Liver (tissue), 9 donors: ENCODE data around the gene RASSF3. TPM values are rescaled to one million over a fixed set of nuclear protein-coding genes. Genes with fewer than 3 reads are reported as not detected.

Source experiments
- DNase-seq: peaks from one replicate; pipeline ENCODE4 v3.0.0-alpha.2; 2017; ENCODE audit warnings: low spot score
- H3K27ac ChIP-seq, 2 donors: one replicate each; pipeline ENCODE4 v1.7.0; 2013; ENCODE audit warnings: inconsistent platforms in 2 of 2, low read length in 2 of 2, control low read depth in 1 of 2, low read depth in 1 of 2, mild to moderate bottlenecking in 1 of 2
- H3K27me3 ChIP-seq, 4 donors: one replicate each; pipeline versions ENCODE4 v1.6.1 to v1.7.0; 2013; ENCODE audit warnings: low read length in 3 of 4, inconsistent platforms in 1 of 4, mild to moderate bottlenecking in 1 of 4, moderate library complexity in 1 of 4; ENCODE audit not compliant: control insufficient read depth in 4 of 4, insufficient read depth in 4 of 4
- H3K36me3 ChIP-seq, 4 donors: one replicate each; pipeline versions ENCODE4 v1.6.1 to v1.7.0; 2013; ENCODE audit warnings: low read length in 3 of 4, mild to moderate bottlenecking in 3 of 4, low read depth in 1 of 4, moderate library complexity in 1 of 4; ENCODE audit not compliant: control insufficient read depth in 4 of 4, insufficient read depth in 3 of 4
- H3K4me1 ChIP-seq, 4 donors: one replicate each; pipeline versions ENCODE4 v1.6.1 to v1.7.0; 2013; ENCODE audit warnings: low read length in 3 of 4, mild to moderate bottlenecking in 3 of 4, moderate library complexity in 1 of 4; ENCODE audit not compliant: control insufficient read depth in 4 of 4, insufficient read depth in 4 of 4
- H3K4me3 ChIP-seq, 3 donors: one replicate each; pipeline versions ENCODE4 v1.6.1 to v1.7.0; 2013; ENCODE audit warnings: low read length in 3 of 3, control low read depth in 1 of 3, low read depth in 1 of 3, mild to moderate bottlenecking in 1 of 3
- H3K9ac ChIP-seq, 2 donors: one replicate each; pipeline ENCODE4 v1.7.0; 2013; ENCODE audit warnings: low read length in 2 of 2, mild to moderate bottlenecking in 2 of 2, moderate library complexity in 2 of 2, control low read depth in 1 of 2, low read depth in 1 of 2
- H3K9me3 ChIP-seq, 4 donors: one replicate each; pipeline versions ENCODE4 v1.6.1 to v1.7.0; 2013; ENCODE audit warnings: low read length in 3 of 4; ENCODE audit not compliant: control insufficient read depth in 4 of 4
- CTCF ChIP-seq: fragments of 150-350 bp; IDR thresholded peaks from 2 replicates; pipeline ENCODE4 v1.5.1; 2017; ENCODE audit warnings: improper control_type of control experiment, low read depth, low read length; ENCODE audit not compliant: missing input control
- EGR1 ChIP-seq, 2 donors: IDR thresholded peaks; 2 replicates each; pipeline ENCODE4 v1.6.1; 2016 to 2018; ENCODE audit warnings: antibody characterized with exemption in 2 of 2, low read depth in 2 of 2
- FOXA1 ChIP-seq: IDR thresholded peaks from 2 replicates; pipeline ENCODE4 v1.6.1; 2016; ENCODE audit warnings: antibody characterized with exemption
- FOXA2 ChIP-seq: IDR thresholded peaks from 2 replicates; pipeline ENCODE4 v1.6.1; 2016; ENCODE audit warnings: antibody characterized with exemption
- GABPA ChIP-seq, 2 donors: IDR thresholded peaks in 1 of 2; conservative IDR thresholded peaks in 1 of 2; 2 replicates each; pipeline ENCODE4 v1.6.1; 2016; ENCODE audit warnings: antibody characterized with exemption in 2 of 2, mild to moderate bottlenecking in 1 of 2, moderate library complexity in 1 of 2
- HNF4A ChIP-seq, 2 donors: conservative IDR thresholded peaks; 2 replicates each; pipeline ENCODE4 v1.6.1; 2016; ENCODE audit warnings: antibody characterized with exemption in 2 of 2, mild to moderate bottlenecking in 2 of 2
- HNF4G ChIP-seq: IDR thresholded peaks from 2 replicates; pipeline ENCODE4 v1.6.1; 2016; ENCODE audit warnings: antibody characterized with exemption
- JUND ChIP-seq, 2 donors: IDR thresholded peaks; 2 replicates each; pipeline ENCODE4 v1.6.1; 2016; ENCODE audit warnings: antibody characterized with exemption in 2 of 2
- MAX ChIP-seq: IDR thresholded peaks from 2 replicates; pipeline ENCODE4 v1.6.1; 2016; ENCODE audit warnings: antibody characterized with exemption
- NR2F2 ChIP-seq: IDR thresholded peaks from 2 replicates; pipeline ENCODE4 v1.6.1; 2016; ENCODE audit warnings: antibody characterized with exemption
- RAD21 ChIP-seq, 2 donors: IDR thresholded peaks; 2 replicates each; pipeline ENCODE4 v1.6.1; 2016; ENCODE audit warnings: antibody characterized with exemption in 2 of 2, mild to moderate bottlenecking in 2 of 2
- REST ChIP-seq: IDR thresholded peaks from 2 replicates; pipeline ENCODE4 v1.6.1; 2016; ENCODE audit warnings: antibody characterized with exemption, mild to moderate bottlenecking
- RXRA ChIP-seq, 2 donors: IDR thresholded peaks; 2 replicates each; pipeline ENCODE4 v1.6.1; 2017 to 2018; ENCODE audit warnings: antibody characterized with exemption in 2 of 2, mild to moderate bottlenecking in 1 of 2
- SP1 ChIP-seq: IDR thresholded peaks from 2 replicates; pipeline ENCODE4 v1.6.1; 2018; ENCODE audit warnings: antibody characterized with exemption, mild to moderate bottlenecking
- TAF1 ChIP-seq: conservative IDR thresholded peaks from 2 replicates; pipeline ENCODE4 v1.6.1; 2016; ENCODE audit warnings: antibody characterized with exemption, mild to moderate bottlenecking
- YY1 ChIP-seq: IDR thresholded peaks from 2 replicates; pipeline ENCODE4 v1.6.1; 2016; ENCODE audit warnings: antibody characterized with exemption, mild to moderate bottlenecking
- ZBTB33 ChIP-seq: IDR thresholded peaks from 2 replicates; pipeline ENCODE4 v1.6.1; 2016; ENCODE audit warnings: antibody characterized with exemption
- WGBS: extraction: QIAGEN DNeasy Blood & Tissue Kit; methylation state at CpG from one replicate; pipeline ENCODE4 v1.1.7; 2013; 5-methylcytosine and 5-hydroxymethylcytosine counted together
- polyA plus RNA-seq, 2 donors: library from polyadenylated mRNA; stranded (reverse) in 1 of 2; unstranded in 1 of 2; fragments of 200-250 nt in 1 of 2; fragments of >200 nt in 1 of 2; fragmentation: Nextera tagmentation in 1 of 2; extraction: Ambion mirVana in 1 of 2; gene quantifications; one replicate each; pipeline versions ENCODE4 v1.2.1 to v1.2.3, GENCODE V29; 2013 to 2015
- total RNA-seq, 2 donors: library from RNA; depleted of rRNA; stranded (reverse); fragments of >200 nt; gene quantifications; one replicate each; pipeline ENCODE4 v1.2.3, GENCODE V29; 2014
- donor health status: healthy.
- donor health status: healthy.
- donor health status: healthy.
- donor health status: healthy.
- donor health status: healthy.

Gene RASSF3
- total and polyA plus RNA-seq, 4 donors: 2.2 to 9.1 (median 5.6) TPM

- no peaks in the 10 kb centered on the region for H3K27me3 ChIP-seq
- no peak overlapping the region for H3K27ac ChIP-seq
- no peak for TF ChIP-seq CTCF
- no peak for TF ChIP-seq RAD21 (IDR thresholded peaks at IDR 0.05)
- TF ChIP-seq TAF1: no peak
- no peak for TF ChIP-seq SP1
- TF ChIP-seq FOXA2: no peak
- TF ChIP-seq MAX: no peak
- no peak for TF ChIP-seq ZBTB33
- TF ChIP-seq HNF4A (conservative IDR thresholded peaks at IDR 0.05): no peak
- TF ChIP-seq NR2F2: no peak
- no peak for TF ChIP-seq RXRA (IDR thresholded peaks at IDR 0.05)
- no peak for TF ChIP-seq GABPA (IDR thresholded peaks at IDR 0.05 in 1 of 2, conservative IDR thresholded peaks at IDR 0.05 in 1 of 2)
- no peak for TF ChIP-seq HNF4G
- TF ChIP-seq EGR1 (IDR thresholded peaks at IDR 0.05; ENCODE audit: low read depth in 2 of 2): no peak
These were observed 29.6 kb upstream of the RASSF3 start for GRCh38 chr12:64580681-64581080.

GRCh38 chr12:64582114-64582513 lies 28.2 kb upstream of the RASSF3 start:
- TF ChIP-seq HNF4A (conservative IDR thresholded peaks at IDR 0.05) (no peak), MAX (no peak), RXRA (IDR thresholded peaks at IDR 0.05) (no peak), FOXA1 (no peak), JUND (IDR thresholded peaks at IDR 0.05) (no peak)
- H3K9me3 ChIP-seq: no peaks in the 10 kb centered on the region
- no peak overlapping the region for H3K27ac ChIP-seq
- no peaks in the 10 kb centered on the region for H3K36me3 ChIP-seq
- no peaks in the 10 kb centered on the region for H3K27me3 ChIP-seq
- 79% methylated on average over 3 of the region's 3 CpGs for WGBS
- no peak overlapping the region for H3K9ac ChIP-seq
- no peaks in the 10 kb centered on the region for H3K4me1 ChIP-seq
- DNase-seq: no peak
- no peak overlapping the region for H3K4me3 ChIP-seq

More at GRCh38 chr12:64580681-64581080, 29.6 kb upstream of the RASSF3 start:
- Histone ChIP-seq H3K36me3 (no peaks in the 10 kb centered on the region), H3K4me3 (no peak overlapping the region), H3K4me1 (no peaks in the 10 kb centered on the region), H3K9ac (no peak overlapping the region), H3K9me3 (no peaks in the 10 kb centered on the region)
- 80% methylated on average over 2 of the region's 2 CpGs for WGBS
- DNase-seq: no peak

- H3K9me3 ChIP-seq: no peaks in the 10 kb centered on the region
- no peak overlapping the region for H3K9ac ChIP-seq
- no peak for TF ChIP-seq ZBTB33
- TF ChIP-seq FOXA1: no peak
- TF ChIP-seq GABPA (IDR thresholded peaks at IDR 0.05 in 1 of 2, conservative IDR thresholded peaks at IDR 0.05 in 1 of 2): no peak
- no peak for TF ChIP-seq YY1
- TF ChIP-seq REST: no peak
- no peak for TF ChIP-seq FOXA2
- no peaks in the 10 kb centered on the region for H3K4me1 ChIP-seq
- H3K4me3 ChIP-seq: no peak overlapping the region
- H3K27ac ChIP-seq: no peak overlapping the region
- DNase-seq: no peak
- H3K36me3 ChIP-seq: no peaks in the 10 kb centered on the region
- 85% methylated on average over 3 of the region's 3 CpGs for WGBS
- no peaks in the 10 kb centered on the region for H3K27me3 ChIP-seq
These were observed 27.4 kb upstream of the RASSF3 start for GRCh38 chr12:64582862-64583261.
